Measurements from ENCODE around the gene TMEM218. TPM values are rescaled to one million over a fixed set of nuclear protein-coding genes. Genes with fewer than 3 reads are reported as not detected.

TMEM218 gene
- total RNA-seq, 1 donor from 2014 or later, result 15.8 TPM

GRCh38 chr11:125069796-125070195 lies 41.6 kb downstream of the TMEM218 start:
- H3K9me3 Mint-ChIP-seq (ENCODE audit: unreplicated experiment), result no peaks in the 10 kb centered on the region
- no peaks in the 10 kb centered on the region for H3K36me3 Mint-ChIP-seq (ENCODE audit: unreplicated experiment)
- H3K4me3 Mint-ChIP-seq (ENCODE audit: unreplicated experiment), result no peak overlapping the region
- peaks cover 2% of the 10 kb centered on the region for H3K27me3 Mint-ChIP-seq (ENCODE audit: unreplicated experiment)
- H3K4me1 Mint-ChIP-seq (ENCODE audit: low read depth, unreplicated experiment), result no peaks in the 10 kb centered on the region
- DNase-seq, result peak; percentile 11
- no peak overlapping the region for H3K27ac Mint-ChIP-seq (ENCODE audit: unreplicated experiment)
- TF ChIP-seq CTCF (IDR thresholded peaks at IDR 0.05; ENCODE audit: partially characterized antibody, unreplicated experiment), result no peak

- Mint-ChIP-seq H3K27ac (ENCODE audit: unreplicated experiment) (no peak overlapping the region), H3K27me3 (ENCODE audit: unreplicated experiment) (peaks cover 5% of the 10 kb centered on the region), H3K4me1 (ENCODE audit: low read depth, unreplicated experiment) (no peaks in the 10 kb centered on the region), H3K4me3 (ENCODE audit: unreplicated experiment) (no peak overlapping the region), H3K9me3 (ENCODE audit: unreplicated experiment) (no peaks in the 10 kb centered on the region), H3K36me3 (ENCODE audit: unreplicated experiment) (no peaks in the 10 kb centered on the region)
- TF ChIP-seq CTCF (IDR thresholded peaks at IDR 0.05; ENCODE audit: partially characterized antibody, unreplicated experiment), result no peak
- no peak for DNase-seq
These were observed 42.4 kb downstream of the TMEM218 start for GRCh38 chr11:125069008-125069407.

GRCh38 chr11:125068368-125068767 lies 43.1 kb downstream of the TMEM218 start:
- Mint-ChIP-seq H3K9me3 (ENCODE audit: unreplicated experiment) (no peaks in the 10 kb centered on the region), H3K36me3 (ENCODE audit: unreplicated experiment) (no peaks in the 10 kb centered on the region), H3K4me1 (ENCODE audit: low read depth, unreplicated experiment) (no peaks in the 10 kb centered on the region), H3K27me3 (ENCODE audit: unreplicated experiment) (peaks cover 5% of the 10 kb centered on the region), H3K4me3 (ENCODE audit: unreplicated experiment) (no peak overlapping the region), H3K27ac (ENCODE audit: unreplicated experiment) (no peak overlapping the region)
- no peak for TF ChIP-seq CTCF (IDR thresholded peaks at IDR 0.05; ENCODE audit: partially characterized antibody, unreplicated experiment)
- DNase-seq, result no peak

GRCh38 chr11:125064070-125064469 lies 47.4 kb downstream of the TMEM218 start:
- Mint-ChIP-seq H3K4me1 (ENCODE audit: low read depth, unreplicated experiment) (no peaks in the 10 kb centered on the region), H3K9me3 (ENCODE audit: unreplicated experiment) (no peaks in the 10 kb centered on the region), H3K27me3 (ENCODE audit: unreplicated experiment) (peaks cover 12% of the 10 kb centered on the region), H3K36me3 (ENCODE audit: unreplicated experiment) (no peaks in the 10 kb centered on the region), H3K4me3 (ENCODE audit: unreplicated experiment) (peak overlapping the region; percentile 63), H3K27ac (ENCODE audit: unreplicated experiment) (no peak overlapping the region)
- DNase-seq, result no peak
- no peak for TF ChIP-seq CTCF (IDR thresholded peaks at IDR 0.05; ENCODE audit: partially characterized antibody, unreplicated experiment)

- Mint-ChIP-seq H3K9me3 (ENCODE audit: unreplicated experiment) (no peaks in the 10 kb centered on the region), H3K27me3 (ENCODE audit: unreplicated experiment) (peaks cover 12% of the 10 kb centered on the region)
These were observed 47.9 kb downstream of the TMEM218 start for GRCh38 chr11:125063429-125064043.

More at GRCh38 chr11:125063429-125064043, 47.9 kb downstream of the TMEM218 start:
- Mint-ChIP-seq H3K36me3 (ENCODE audit: unreplicated experiment) (no peaks in the 10 kb centered on the region), H3K27ac (ENCODE audit: unreplicated experiment) (no peak overlapping the region), H3K4me3 (ENCODE audit: unreplicated experiment) (peak overlapping the region; percentile 63), H3K4me1 (ENCODE audit: low read depth, unreplicated experiment) (no peaks in the 10 kb centered on the region)
- TF ChIP-seq CTCF (IDR thresholded peaks at IDR 0.05; ENCODE audit: partially characterized antibody, unreplicated experiment), result no peak
- peak; percentile 21 for DNase-seq
